ENCODE data around the gene ANGPT4.

ANGPT4 gene

GRCh38 chr20:952196-952795 lies 36.2 kb upstream of the ANGPT4 start:
- no peak for DNase-seq (ENCODE audit: low read depth in 1 of 2, low spot score in 1 of 2)
- TF ChIP-seq JUND (IDR thresholded peaks at IDR 0.05; ENCODE audit: low read depth), result no peak
- in situ Hi-C loops (cut with HindIII; ENCODE audit: low pct_unique_long_range_greater_than_20kb, low sequenced_read_pairs), result no loop called here

DNA sequence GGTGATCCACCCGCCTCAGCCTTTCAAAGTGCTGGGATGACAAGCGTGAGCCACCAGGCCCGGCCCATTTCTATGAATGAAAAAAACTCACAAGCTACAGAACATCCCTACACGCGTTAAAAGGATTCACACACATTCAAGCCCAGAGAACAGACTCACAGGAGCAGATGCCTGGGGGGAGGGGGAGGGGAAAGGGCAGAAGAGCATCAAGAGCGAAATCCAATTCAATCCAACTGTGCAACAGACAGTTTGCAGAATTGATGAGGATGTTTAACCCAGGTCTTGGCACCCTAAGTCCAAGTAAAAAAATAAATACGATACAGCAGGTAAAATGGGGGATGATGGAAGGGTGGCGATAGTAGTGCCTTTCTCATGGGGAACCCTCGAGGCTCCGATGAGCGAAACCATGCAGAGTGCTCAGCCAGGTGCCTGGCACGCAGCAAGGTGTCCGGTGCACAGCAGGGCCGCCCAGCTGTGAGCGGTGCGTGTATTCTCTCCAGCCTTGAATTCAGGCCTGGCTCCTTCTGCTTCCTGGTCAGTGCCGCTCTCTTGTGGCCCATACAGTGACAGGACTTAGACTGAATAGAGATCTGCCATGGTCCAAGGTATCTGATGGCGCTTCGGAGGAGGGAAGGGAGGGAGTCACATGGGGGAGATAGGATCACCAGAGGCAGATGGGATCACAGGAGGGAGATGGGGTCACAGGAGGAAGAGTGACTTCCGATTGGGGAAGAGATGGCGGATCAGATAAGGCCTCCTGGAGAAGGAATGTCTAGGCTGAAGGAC lies 35.4 kb upstream of the ANGPT4 start:
- in situ Hi-C loops (cut with HindIII; ENCODE audit: low pct_unique_long_range_greater_than_20kb, low sequenced_read_pairs), result no loop called here
- no peak for TF ChIP-seq JUND (IDR thresholded peaks at IDR 0.05; ENCODE audit: low read depth)
- DNase-seq (ENCODE audit: low read depth in 1 of 2, low spot score in 1 of 2), result peak in 1 of 2 experiments; percentile 70

- TF ChIP-seq JUND (IDR thresholded peaks at IDR 0.05; ENCODE audit: low read depth), result no peak
- in situ Hi-C loops (cut with HindIII; ENCODE audit: low pct_unique_long_range_greater_than_20kb, low sequenced_read_pairs), result no loop called here
- no peak for DNase-seq (ENCODE audit: low read depth in 1 of 2, low spot score in 1 of 2)
Observed at GRCh38 chr20:949717-950116, 33.6 kb upstream of the ANGPT4 start.

GRCh38 chr20:946826-947225 lies 30.7 kb upstream of the ANGPT4 start:
- no peak for TF ChIP-seq JUND (IDR thresholded peaks at IDR 0.05; ENCODE audit: low read depth)
- in situ Hi-C loops (cut with HindIII; ENCODE audit: low pct_unique_long_range_greater_than_20kb, low sequenced_read_pairs), result no loop called here
- no peak for DNase-seq (ENCODE audit: low read depth in 1 of 2, low spot score in 1 of 2)

- in situ Hi-C loops (cut with HindIII; ENCODE audit: low pct_unique_long_range_greater_than_20kb, low sequenced_read_pairs), result no loop called here
- TF ChIP-seq JUND (IDR thresholded peaks at IDR 0.05; ENCODE audit: low read depth), result no peak
- DNase-seq (ENCODE audit: low read depth in 1 of 2, low spot score in 1 of 2), result no peak
Observed at GRCh38 chr20:945841-946240, 29.7 kb upstream of the ANGPT4 start.

DNA sequence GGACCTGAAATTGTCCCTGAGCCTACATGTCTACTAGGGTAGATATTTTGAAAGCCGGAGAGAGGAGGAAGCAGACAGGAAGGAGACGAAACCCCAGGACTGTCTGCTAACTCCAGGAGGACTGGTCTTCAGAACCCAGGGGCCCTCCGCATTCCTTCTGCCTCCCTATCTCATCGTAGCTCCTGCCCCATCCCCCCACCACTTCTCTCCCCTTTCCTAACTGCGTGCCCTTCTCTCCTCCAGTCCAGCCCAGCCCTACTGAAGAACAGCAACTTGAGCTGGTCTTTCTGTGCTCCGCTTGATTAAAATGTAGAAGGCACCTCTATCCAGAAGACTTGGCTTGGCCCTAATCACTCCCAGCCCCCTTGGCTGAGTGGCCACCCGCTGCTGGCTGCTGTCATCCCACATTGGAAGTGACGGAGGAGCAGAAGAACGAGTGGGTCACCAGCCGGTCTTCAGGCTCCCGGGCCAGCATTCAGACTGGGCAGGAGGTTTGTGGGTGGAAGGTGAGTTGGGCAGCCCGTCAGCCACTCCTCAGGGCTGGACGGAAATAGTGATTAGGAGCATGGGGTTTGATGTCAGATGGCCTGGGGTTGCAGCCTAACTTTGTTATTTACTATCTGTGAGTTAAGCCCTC lies 28.8 kb upstream of the ANGPT4 start:
- no peak for DNase-seq (ENCODE audit: low read depth in 1 of 2, low spot score in 1 of 2)
- in situ Hi-C loops (cut with HindIII; ENCODE audit: low pct_unique_long_range_greater_than_20kb, low sequenced_read_pairs), result no loop called here
- no peak for TF ChIP-seq JUND (IDR thresholded peaks at IDR 0.05; ENCODE audit: low read depth)

GRCh38 chr20:944148-944547 lies 28.0 kb upstream of the ANGPT4 start:
- no peak for TF ChIP-seq JUND (IDR thresholded peaks at IDR 0.05; ENCODE audit: low read depth)
- in situ Hi-C loops (cut with HindIII; ENCODE audit: low pct_unique_long_range_greater_than_20kb, low sequenced_read_pairs), result no loop called here
- DNase-seq (ENCODE audit: low read depth in 1 of 2, low spot score in 1 of 2), result no peak

- in situ Hi-C loops (cut with HindIII; ENCODE audit: low pct_unique_long_range_greater_than_20kb, low sequenced_read_pairs), result no loop called here
- no peak for DNase-seq (ENCODE audit: low read depth in 1 of 2, low spot score in 1 of 2)
- TF ChIP-seq JUND (IDR thresholded peaks at IDR 0.05; ENCODE audit: low read depth), result no peak
Observed at GRCh38 chr20:942611-943010, 26.5 kb upstream of the ANGPT4 start.

DNA sequence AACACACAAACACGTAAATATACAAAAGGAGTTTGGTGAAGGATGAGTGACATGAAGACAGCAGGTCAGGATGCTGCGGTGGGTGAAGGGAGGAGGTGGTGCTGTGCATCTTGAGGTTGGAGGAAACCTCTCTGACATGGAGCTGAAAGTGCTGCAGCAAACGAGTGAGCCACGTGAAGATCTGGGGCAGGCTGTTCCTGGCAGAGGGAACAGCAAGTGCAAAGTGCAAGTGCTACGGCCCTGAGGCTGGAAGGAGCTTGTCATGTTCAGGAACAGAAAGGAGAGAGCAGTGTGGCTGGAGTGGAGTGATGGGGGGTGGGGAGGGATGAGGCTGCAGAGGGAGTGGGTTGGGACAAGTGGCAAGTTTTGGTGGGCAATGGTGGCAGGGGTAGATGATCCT lies 24.8 kb upstream of the ANGPT4 start:
- TF ChIP-seq JUND (IDR thresholded peaks at IDR 0.05; ENCODE audit: low read depth), result no peak
- in situ Hi-C loops (cut with HindIII; ENCODE audit: low pct_unique_long_range_greater_than_20kb, low sequenced_read_pairs), result no loop called here
- no peak for DNase-seq (ENCODE audit: low read depth in 1 of 2, low spot score in 1 of 2)

DNA sequence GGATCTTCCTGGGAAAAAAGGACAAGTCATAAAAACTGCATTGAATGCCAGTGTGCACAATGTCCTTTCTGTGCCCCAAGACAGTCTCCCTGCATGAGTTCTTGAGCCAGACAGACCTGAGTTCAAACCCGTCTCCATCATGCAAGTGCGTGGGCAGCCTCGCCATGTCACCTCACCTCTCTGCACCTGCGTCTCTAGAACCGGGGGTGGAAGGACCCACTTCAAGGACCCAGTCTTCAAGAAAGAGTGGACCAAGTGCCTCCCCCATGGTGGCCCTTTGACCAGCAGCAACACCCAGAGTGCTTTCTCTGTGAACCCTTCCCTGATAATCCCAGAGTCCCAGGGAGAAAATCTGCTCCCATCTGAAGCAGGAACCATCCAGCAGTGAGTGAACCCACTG lies 23.5 kb upstream of the ANGPT4 start:
- in situ Hi-C loops (cut with HindIII; ENCODE audit: low pct_unique_long_range_greater_than_20kb, low sequenced_read_pairs), result no loop called here
- no peak for TF ChIP-seq JUND (IDR thresholded peaks at IDR 0.05; ENCODE audit: low read depth)
- no peak for DNase-seq (ENCODE audit: low read depth in 1 of 2, low spot score in 1 of 2)

- DNase-seq (ENCODE audit: low read depth in 1 of 2, low spot score in 1 of 2), result no peak
- in situ Hi-C loops (cut with HindIII; ENCODE audit: low pct_unique_long_range_greater_than_20kb, low sequenced_read_pairs), result no loop called here
Observed at GRCh38 chr20:934186-934840, 18.2 kb upstream of the ANGPT4 start.

DNA sequence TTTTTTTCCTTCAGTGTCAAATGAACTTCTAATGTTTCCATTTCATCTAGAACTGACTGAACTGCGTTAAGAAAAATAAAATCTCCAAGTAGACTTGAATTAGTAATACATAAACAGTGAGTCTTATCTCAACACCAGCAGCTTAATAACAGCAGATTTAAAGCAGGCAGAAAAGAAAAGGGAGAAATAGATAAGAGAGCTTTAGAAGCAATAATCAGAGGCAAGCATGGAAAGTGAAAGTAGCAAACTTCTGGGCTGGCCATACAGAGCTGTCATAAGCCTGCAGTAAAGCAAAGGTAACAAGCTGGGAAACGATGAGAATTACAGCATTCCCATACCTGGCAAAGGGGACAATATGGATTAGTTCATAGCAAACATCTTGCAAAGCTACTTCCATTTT lies 16.9 kb upstream of the ANGPT4 start:
- TF ChIP-seq JUND (IDR thresholded peaks at IDR 0.05; ENCODE audit: low read depth), result no peak
- DNase-seq (ENCODE audit: low read depth in 1 of 2, low spot score in 1 of 2), result no peak
- in situ Hi-C loops (cut with HindIII; ENCODE audit: low pct_unique_long_range_greater_than_20kb, low sequenced_read_pairs), result no loop called here

More at GRCh38 chr20:934186-934840, 18.2 kb upstream of the ANGPT4 start:
- TF ChIP-seq JUND (IDR thresholded peaks at IDR 0.05; ENCODE audit: low read depth), result no peak

DNA sequence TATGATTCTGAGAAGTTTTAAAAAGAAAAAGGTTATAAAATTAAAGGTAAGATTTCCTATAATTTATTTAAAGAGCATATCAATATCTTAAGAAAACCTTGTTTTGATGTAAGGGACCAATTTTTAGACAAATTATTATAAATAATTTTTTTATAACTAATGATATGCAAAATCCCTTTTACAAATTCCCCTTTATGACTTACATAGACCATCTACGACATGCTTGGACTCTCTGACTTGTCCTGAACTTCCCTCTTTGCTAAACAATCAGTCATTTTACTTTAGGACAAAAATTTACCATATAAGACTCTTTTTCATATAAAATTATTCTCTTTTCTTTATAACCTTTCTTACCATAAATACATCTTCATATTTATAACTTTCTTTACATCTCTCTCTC lies 15.3 kb upstream of the ANGPT4 start:
- peak in 1 of 2 experiments; percentile 43 for DNase-seq (ENCODE audit: low read depth in 1 of 2, low spot score in 1 of 2)
- in situ Hi-C loops (cut with HindIII; ENCODE audit: low pct_unique_long_range_greater_than_20kb, low sequenced_read_pairs), result no loop called here
- TF ChIP-seq JUND (IDR thresholded peaks at IDR 0.05; ENCODE audit: low read depth), result no peak

Measured in T47D (cell line).